Measurements from ENCODE around the gene SLC3A2.
A peak's percentile ranks its signal among the peaks of the same experiment; 100 is the strongest.

The SLC3A2 gene

GRCh38 chr11:62911137-62912130 lies 30.7 kb downstream of the SLC3A2 start:
- DNase-seq: no peak

- no peak for DNase-seq
Measured at GRCh38 chr11:62912268-62912667, 31.6 kb downstream of the SLC3A2 start.

GRCh38 chr11:62914416-62914815 lies 33.7 kb downstream of the SLC3A2 start:
- no peak for DNase-seq

GRCh38 chr11:62917906-62918502 lies 37.3 kb downstream of the SLC3A2 start:
- DNase-seq: no peak

GRCh38 chr11:62918531-62918930 lies 37.8 kb downstream of the SLC3A2 start:
- no peak for DNase-seq

- DNase-seq: no peak
Measured at GRCh38 chr11:62919476-62919875, 38.8 kb downstream of the SLC3A2 start.

- DNase-seq: no peak
Measured at GRCh38 chr11:62919898-62920640, 39.4 kb downstream of the SLC3A2 start.

- DNase-seq: no peak
Measured at GRCh38 chr11:62921201-62921572, 40.5 kb downstream of the SLC3A2 start, which contains the start of gene CHRM1. Gene CHRM1 (minus strand): TSS chr11:62921363. CDS start chr11:62911100, 10,263 bp downstream.

- no peak for DNase-seq
Measured at GRCh38 chr11:62921573-62922188, 41.0 kb downstream of the SLC3A2 start.

- DNase-seq: no peak
Measured at GRCh38 chr11:62922189-62922589, 41.5 kb downstream of the SLC3A2 start.

GRCh38 chr11:62922653-62923431 lies 42.1 kb downstream of the SLC3A2 start:
- peak; percentile 32 to 56 for DNase-seq

- peak in 1 of 2 experiments; percentile 20 for DNase-seq
Measured at GRCh38 chr11:62923601-62924411, 43.1 kb downstream of the SLC3A2 start.

- no peak for DNase-seq
Measured at GRCh38 chr11:62925308-62925707, 44.6 kb downstream of the SLC3A2 start.

- no peak for DNase-seq
Measured at GRCh38 chr11:62925745-62926679, 45.3 kb downstream of the SLC3A2 start.

GRCh38 chr11:62926680-62927455 lies 46.2 kb downstream of the SLC3A2 start:
- no peak for DNase-seq

GRCh38 chr11:62928011-62928410 lies 47.3 kb downstream of the SLC3A2 start:
- DNase-seq: no peak

GRCh38 chr11:62930157-62930556 lies 49.5 kb downstream of the SLC3A2 start:
- DNase-seq: no peak

- DNase-seq: no peak
Measured at GRCh38 chr11:62930666-62931065, 50.0 kb downstream of the SLC3A2 start.
